SK-N-SH (cell line): ENCODE measurements around the gene AP4S1.

Experiments
- CTCF ChIP-seq: fragments of 200-600 bp; sonication (generic); IDR thresholded peaks from 2 replicates; pipeline ENCODE4 v1.6.1; 2017; ENCODE audit warnings: antibody characterized with exemption, mild to moderate bottlenecking, moderate library complexity
- GABPA ChIP-seq: IDR thresholded peaks from 2 replicates; pipeline ENCODE4 v1.4.0; 2012; ENCODE audit warnings: low read depth, mild to moderate bottlenecking
- GATA2 ChIP-seq: sonication (generic); formaldehyde crosslinking; IDR thresholded peaks from 2 replicates; pipeline ENCODE4 v1.5.0; 2020; ENCODE audit warnings: mild to moderate bottlenecking, missing genetic modification reagents
- JUND ChIP-seq: IDR thresholded peaks from 2 replicates; pipeline ENCODE4 v1.4.0; 2012
- MXI1 ChIP-seq: IDR thresholded peaks from 2 replicates; pipeline ENCODE4 v1.6.1; 2012; ENCODE audit warnings: mild to moderate bottlenecking, low read depth, low read length, improper control_type of control experiment
- NFIC ChIP-seq: IDR thresholded peaks from 2 replicates; pipeline ENCODE4 v1.4.0; 2012; ENCODE audit warnings: borderline replicate concordance
- REST ChIP-seq: IDR thresholded peaks from 2 replicates; pipeline ENCODE4 v1.6.1; 2012; ENCODE audit warnings: mild to moderate bottlenecking, low read depth, low read length, moderate library complexity
- SIN3A ChIP-seq: IDR thresholded peaks from 2 replicates; pipeline ENCODE4 v1.6.1; 2012; ENCODE audit warnings: low read depth, mild to moderate bottlenecking, low read length, moderate library complexity, borderline replicate concordance
- SMC3 ChIP-seq: IDR thresholded peaks from 2 replicates; pipeline ENCODE4 v1.6.1; 2012; ENCODE audit warnings: low read depth, low read length, improper control_type of control experiment
- TAF1 ChIP-seq: IDR thresholded peaks from 2 replicates; pipeline ENCODE4 v1.6.1; 2012; ENCODE audit warnings: low read depth, mild to moderate bottlenecking, low read length, moderate library complexity, borderline replicate concordance
- USF1 ChIP-seq: IDR thresholded peaks from 2 replicates; pipeline ENCODE4 v1.4.0; 2012; ENCODE audit warnings: low read depth, borderline replicate concordance
- ZBTB33 ChIP-seq: IDR thresholded peaks from 2 replicates; pipeline ENCODE4 v1.4.0; 2012; ENCODE audit warnings: low read depth, borderline replicate concordance

GRCh38 chr14:31139301-31139847, 113.9 kb downstream of the AP4S1 start:
- no peak for TF ChIP-seq SIN3A
- TF ChIP-seq CTCF, result no peak
- no peak for TF ChIP-seq USF1
- TF ChIP-seq NFIC, result no peak
- TF ChIP-seq MXI1, result no peak
- no peak for TF ChIP-seq ZBTB33
- TF ChIP-seq GABPA, result no peak
- no peak for TF ChIP-seq JUND
- TF ChIP-seq GATA2, result no peak
- TF ChIP-seq REST, result no peak
- no peak for TF ChIP-seq TAF1
- TF ChIP-seq SMC3, result no peak
